SK-N-DZ (cell line): ENCODE results near the gene AUTS2.
A peak's percentile ranks its signal among the peaks of the same experiment; 100 is the strongest.
"Not testable (repeated sequence)": the region's sequence is repeated elsewhere in the genome, so short reads cannot be mapped to it uniquely, and the experiment has no call there.

Experiments used
- DNase-seq: peaks from one replicate; pipeline ENCODE4 v3.0.0-alpha.2; 2015; ENCODE audit warnings: low spot score

Gene AUTS2

DNA sequence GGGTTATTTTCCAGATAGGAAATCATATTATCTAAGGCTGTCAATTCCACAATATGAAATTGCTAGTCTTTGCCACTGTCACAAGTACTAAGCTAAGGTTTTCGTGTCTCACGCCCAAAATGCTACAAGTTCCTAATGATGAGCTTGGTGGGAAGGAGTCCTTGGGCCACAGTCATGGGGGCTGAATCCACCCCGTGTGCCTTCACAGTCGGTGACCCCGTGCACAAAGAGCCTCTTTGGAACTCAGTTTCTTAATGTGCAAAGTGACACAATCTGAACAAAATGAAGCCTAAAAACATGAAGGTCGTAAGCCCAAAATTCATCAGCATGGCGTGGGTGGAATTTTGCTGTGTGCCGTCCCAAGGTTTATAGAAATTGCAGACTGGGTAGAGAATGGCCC is 1196.7 kb downstream of the AUTS2 start:
- DNase-seq, result no peak

DNA sequence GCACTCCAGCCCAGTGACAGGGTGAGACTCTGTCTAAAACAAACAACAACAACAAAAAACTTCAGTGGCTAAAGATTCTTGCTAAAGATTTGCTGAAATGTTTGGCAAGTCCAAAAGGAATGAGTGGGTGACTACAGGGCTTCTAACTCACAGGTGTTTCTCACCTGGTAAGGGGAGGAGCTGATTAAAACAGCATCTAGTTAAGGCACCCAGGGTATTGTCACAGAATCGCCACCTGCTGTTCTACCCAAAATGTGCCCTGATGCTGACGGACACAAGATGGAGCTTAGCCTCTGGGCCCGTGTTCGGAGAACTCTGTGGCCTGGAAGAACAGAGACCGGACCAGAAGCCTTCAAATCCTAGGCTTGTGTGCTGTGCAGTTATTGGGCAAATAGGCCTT is 1197.7 kb downstream of the AUTS2 start:
- DNase-seq, result no peak

DNA sequence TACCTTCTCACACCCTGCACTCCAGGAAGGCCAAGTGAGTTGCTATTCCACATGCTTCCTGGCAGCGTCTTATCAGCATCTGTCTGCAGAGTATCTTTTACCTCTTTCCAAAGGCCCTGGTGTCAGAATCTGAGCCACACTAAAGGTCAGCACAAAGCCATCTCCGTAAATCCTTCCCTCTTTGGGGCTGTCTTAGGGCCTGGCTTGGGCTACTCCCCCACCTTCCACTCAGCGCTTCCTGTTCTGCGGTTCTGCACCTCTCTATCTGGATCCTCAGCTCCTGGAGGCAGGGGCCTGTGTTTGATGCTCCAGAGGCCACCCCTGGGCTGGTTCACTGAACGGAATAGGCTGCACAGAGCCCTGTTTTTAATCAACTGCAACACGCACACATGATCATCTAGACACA is 1198.8 kb downstream of the AUTS2 start:
- DNase-seq, result peak; percentile 64

DNA sequence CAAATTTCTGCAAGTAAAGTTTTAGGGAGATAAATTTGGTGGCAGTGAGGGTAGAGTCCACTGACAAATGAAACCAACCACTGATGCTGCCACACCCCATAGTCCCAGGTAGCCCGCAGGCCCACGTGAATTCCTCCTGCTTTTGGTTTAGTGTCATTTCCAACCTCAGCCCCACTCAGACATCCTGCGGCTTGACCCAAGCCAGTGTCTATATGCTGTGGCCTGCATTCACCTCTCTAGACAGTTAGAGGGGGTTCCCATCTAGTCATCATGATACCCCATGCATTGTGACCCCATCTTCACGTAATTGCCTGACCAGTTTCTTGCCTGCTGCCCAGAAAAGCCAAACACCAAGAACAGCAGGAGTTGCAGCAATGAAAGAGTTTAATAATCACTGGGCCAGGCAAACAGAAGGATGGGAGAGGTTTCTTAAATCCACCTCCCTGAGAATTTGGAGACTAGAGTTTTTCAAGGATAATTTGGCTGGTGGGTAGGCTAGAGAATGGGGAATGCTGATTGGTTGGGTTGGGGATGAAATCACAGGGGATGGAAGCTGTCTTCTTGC is 1201.6 kb downstream of the AUTS2 start:
- DNase-seq, result no peak

DNA sequence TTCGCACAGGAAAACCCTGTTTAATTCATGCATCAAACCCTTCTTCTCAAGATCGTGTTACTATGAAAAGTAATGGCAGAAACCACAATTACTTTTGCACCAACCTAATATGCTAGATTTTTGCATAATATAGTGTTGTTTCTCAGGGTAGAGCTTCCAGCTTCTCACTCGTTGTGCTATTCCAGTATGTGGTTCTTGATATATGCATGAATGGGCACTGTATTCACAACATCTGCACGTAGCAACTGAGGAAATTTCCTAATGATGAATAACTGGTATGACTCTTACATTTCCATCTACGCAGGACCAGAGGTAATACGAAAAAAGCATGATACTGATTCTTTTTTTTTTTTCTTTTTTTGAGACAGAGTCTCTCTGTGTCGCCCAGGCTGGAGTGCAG is 1207.1 kb downstream of the AUTS2 start:
- DNase-seq, result no peak

DNA sequence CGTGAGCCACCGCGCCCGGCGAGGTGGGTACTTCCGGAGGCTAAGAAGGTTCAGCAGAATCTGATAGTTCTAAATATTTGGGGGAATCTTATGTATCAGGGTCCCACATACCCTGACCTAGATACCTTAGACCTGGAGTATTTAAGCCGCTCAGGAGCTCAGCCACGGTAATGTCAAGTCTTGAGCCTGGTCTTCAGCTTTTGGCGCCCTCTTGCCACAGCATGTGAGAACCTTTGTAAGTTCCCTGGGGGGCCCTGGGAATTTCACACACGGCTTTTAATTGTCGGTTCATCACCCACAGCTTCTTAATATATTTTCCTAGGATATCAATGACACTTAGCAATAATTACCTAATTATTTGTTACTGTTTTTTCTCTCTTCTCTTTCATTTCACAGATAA is 1209.4 kb downstream of the AUTS2 start:
- DNase-seq, result no peak

DNA sequence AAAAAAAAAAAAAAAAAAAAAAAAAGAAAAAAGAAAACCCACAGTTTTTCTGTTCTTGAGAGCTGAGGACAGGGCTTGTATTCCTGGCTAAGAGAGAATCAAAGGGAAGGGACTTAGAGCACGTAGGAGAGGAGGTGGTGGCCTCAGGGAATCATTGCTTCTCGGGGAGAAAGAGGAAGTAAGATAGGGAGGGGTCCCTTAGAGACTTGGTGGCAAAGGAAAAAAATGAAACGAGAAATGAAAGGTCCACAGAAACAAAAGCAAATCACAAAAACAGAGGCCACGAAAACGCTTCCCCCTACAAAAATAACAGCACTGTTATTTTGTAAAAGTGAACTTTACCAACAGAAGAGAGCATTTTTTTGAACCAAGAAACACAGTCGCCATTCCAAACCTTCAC is 1210.6 kb downstream of the AUTS2 start:
- no peak for DNase-seq

DNA sequence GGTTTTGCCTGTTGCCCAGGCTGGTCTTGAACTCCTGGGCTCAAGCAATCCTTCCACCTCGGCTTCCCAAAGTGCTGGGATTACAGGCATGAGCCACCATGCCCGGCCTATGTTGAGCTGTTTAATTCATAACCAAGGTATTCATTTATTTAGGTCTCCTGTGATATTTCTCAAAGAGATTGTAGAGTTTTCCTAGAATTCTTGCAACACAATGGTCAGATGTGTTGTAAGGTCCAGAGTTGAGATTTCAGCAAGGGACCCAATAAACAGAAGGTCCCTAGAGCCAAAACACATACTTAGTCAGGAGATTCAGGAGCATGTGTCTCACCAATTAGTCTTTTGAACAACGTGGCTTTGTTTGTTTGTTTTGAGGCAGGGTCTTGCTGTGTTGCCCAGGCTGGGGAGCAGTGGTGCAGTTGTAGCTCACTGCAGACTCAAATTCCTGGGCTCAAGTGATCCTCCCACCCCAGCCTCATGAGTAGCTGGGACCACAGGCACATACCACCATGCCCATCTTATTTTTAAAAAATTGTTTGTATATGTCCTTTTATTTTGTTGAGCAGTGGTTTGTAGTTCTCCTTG is 1212.4 kb downstream of the AUTS2 start:
- DNase-seq, result no peak

DNA sequence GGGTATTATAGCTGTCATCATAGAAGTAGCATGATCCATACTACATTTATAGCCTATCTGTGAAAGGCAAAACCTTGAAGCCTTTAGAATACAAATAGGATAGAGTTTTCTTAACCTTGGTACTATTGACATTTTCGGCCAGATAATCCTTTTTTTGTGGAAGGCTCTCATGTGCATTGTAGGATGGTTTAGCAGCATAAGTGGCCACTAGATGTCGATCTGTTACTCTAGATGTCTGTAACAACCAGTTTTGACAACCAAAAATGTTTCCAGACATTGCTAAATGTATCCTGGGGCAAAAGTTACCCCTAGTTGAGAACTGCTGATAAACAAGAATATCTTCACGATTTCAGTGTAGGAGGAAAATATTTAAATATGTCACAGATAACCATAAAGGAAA is 1214.2 kb downstream of the AUTS2 start:
- no peak for DNase-seq

DNA sequence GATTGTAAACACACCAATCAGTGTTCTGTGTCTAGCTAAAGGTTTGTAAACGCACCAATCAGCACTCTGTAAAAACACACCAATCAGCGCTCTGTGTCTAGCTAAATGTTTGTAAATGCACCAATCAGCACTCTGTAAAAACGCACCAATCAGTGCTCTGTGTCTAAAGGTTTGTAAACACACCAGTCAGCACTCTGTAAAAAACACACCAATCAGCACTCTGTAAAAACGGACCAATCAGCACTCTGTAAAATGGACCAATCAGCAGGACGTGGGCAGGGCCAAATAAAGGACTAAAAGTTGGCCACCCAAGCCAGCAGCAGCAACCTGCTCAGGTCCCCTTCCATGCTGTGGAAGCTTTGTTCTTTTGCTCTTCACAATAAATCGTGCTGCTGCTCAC is 1224.2 kb downstream of the AUTS2 start:
- DNase-seq, result not testable (repeated sequence)

DNA sequence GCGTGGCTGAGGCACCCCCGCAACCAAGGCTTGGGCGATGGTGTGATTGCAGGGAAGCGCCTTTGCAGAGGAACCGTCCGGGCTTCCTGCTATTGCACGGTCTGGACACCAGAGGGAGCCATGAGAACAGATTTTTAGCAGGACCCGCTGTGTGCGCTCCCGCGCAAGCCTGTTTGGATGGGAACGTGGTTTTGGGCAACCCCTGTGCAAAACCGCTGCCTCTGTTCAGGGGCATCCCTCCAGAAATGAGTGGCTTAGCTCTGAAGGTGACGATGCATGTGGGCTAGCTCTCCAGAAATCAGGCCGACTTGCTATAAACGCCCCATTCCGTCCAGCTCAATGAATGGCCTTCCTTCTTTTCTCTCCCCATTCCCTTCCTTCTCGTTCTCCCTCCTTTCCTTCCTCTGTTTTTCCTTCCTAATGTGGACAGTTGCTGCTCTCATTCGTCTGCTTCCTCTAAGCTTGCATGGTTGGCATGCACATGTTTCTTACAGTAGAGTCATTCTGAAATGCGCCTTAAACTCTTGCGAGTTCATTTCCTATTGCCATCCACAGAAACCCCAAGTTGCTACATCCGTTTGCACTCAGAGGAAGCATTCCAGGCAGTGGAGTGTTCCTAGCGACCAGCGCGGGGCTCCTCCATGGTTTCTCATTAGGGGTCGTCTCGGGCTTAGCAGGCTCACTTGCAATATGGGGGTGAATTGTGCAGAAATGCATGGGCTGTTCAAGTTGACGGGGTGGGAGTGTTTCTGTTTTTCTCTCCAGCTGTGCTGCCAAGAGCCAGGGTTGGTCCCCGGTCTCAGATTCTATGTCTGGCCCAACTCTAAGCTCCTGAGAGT is 1231.2 kb downstream of the AUTS2 start:
- peak; percentile 64 for DNase-seq

DNA sequence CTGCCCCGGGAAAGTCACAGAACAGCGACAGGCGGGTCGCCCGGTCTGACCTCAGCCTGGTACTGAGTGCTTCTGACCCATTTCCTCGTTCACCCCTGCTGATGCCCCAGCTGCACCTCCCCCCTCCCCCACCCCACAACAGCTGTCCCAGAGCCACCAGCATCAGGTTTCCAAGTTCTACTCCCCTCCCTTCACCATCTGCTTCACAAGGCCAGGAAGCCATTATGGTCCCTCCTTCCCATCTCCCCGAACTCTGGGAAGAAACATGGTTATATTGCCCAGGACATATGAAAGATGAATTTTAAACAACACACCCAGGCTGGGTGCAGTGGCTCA is 1231.8 kb downstream of the AUTS2 start:
- no peak for DNase-seq

DNA sequence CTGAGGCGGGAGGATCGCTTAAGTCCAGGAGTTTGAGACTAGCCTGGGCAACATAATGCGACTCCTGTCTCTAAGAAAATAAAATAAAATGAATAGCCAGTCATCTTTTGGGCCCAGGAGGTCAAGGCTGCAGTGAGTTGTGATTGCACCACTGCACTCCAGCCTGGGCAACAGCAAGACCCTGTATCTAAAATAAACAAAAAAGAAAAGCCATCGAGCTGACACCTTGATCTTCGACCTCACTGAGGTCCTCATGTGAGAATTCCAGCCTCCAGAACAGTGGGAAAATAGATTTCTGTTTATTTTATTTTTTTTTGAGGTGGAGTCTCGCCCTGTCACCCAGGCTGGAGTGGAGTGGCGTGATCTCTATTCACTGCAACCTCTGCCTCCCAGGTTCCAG is 1232.2 kb downstream of the AUTS2 start:
- no peak for DNase-seq

DNA sequence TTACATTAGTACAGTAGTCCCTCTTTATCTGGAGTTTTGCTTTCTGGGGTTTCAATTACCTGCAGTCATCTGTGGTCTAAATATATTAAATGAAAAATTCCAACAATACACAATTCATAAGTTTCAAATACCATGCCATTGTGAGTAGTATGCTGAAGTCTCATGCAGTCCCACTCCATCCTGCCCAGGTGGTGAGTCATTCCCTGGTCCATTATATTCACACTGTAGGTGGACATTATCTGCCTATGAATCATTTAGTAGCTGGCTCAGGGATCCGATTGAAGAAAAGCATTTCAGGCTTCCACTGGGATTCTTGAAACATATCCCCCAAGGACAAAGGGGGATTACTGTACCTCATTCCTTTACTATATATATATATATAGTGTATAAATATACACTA is 1235.5 kb downstream of the AUTS2 start:
- no peak for DNase-seq

DNA sequence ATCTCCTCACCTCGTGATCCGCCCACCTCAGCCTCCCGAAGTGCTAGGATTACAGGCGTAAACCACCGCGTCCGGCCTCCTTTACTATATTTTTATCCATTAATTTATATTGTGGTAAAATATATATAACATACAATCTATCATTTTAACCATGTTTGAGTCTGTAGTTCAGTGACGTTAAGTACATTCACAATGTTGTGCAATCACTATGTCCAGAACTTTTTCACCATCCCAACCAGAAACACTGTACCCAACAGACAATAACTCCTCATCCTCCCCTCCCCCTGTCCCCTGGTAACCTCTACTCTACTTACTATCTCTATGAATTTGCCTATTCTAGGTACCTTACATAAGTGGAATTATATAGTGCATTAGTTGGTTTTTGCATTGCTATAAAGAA is 1236.1 kb downstream of the AUTS2 start:
- no peak for DNase-seq

DNA sequence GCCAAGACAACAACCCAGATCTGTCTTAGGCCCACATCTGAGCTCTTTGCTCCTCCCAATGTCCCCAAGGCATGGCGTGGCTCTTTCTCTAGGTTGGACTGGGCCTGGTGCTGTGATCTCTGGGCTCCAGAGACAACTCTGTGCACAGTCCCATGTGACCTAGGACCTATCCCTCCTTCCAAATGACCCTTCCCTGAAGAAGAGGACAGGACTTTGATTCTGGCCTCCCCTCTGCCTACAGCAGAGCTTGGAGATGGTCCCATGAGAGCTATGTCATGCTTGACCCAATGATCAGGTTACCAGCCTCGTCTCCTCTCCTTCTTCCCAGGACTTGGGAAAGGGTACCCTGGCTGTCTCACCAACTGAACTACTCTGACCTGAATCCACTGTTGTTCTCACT is 1237.4 kb downstream of the AUTS2 start:
- DNase-seq, result no peak

DNA sequence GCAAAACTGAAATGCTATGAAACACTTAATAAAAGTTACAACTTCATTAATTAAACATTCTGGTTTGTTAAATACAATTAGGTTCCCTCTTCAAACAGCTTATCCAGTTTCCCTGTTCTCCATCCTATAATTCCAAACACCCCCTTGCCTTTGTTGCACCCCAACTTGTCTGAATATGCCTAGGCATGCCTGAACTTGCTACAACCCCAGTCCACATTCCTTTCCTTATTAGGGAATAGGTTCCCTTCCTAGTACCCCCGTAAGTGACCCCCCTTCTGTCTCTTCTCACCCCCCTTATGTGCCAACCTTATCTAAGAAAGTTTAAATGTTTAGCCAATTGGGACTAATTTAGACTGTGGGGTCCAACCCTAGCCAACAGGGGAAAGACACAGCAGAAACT is 1238.0 kb downstream of the AUTS2 start:
- DNase-seq, result no peak

DNA sequence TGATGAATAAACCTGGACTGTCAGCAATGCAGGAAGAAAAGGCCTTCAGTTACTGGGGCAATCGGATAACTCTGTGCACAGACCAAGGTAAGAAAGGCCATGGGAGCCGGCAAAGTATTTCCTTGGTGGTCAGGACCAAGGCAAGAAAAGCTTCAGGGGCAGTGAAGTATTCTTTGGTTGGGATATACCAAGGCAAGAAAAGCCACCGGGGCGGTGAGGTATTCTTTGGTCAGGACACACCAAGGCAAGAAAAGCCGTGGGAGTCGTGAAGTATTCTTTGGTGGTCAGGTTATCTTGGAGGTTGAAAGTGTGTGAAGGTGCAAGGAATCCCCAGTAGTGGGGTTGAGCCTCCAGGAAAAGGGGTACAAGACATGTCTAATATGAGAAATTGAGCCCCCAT is 1238.7 kb downstream of the AUTS2 start:
- no peak for DNase-seq

DNA sequence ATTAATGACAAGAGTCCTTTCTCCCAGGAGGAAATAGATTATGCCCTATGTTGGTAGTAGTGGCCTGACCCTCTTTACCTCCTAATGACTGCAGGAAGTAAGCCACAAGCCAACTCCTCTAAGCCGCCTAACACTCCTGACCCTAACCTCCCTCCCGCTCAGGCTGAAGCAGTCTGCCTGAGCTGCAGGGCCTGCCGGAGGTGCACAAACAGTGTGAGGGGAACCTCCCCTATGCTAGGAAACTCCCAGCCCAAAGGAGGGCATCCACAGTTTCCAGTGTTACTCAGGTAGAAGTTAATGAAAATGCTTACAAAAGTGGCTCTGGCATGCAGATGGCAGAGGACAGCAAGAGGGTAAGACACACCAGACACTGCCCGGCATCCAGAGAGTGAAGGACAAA is 1239.3 kb downstream of the AUTS2 start:
- no peak for DNase-seq

DNA sequence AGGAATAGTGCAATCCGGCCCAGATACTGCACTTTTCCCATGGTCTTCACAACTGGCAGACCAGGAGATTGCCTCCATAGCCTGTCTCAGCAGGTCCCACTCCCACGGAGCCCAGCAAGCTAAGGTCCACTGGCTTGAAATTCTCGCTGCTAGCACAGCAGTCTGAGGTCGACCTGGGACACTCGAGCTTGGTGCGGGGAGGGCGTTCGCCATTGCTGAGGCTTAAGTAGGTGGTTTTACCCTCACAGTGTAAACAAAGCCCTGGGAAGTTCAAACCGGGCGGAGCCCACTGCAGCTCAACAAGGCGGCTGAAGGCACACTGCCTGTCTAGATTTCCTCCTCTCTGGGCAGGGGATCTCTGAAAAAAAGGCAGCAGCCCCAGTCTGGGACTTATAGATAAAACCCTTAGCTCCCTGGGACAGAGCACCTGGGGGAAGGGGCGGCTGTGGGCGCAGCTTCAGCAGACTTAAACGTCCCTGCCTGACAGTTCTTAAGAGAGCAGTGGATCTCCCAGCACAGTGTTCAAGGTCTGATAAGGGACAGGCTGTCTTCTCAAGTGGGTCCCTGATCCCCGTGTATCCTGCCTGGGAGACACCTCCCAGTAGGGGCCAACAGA is 1240.1 kb downstream of the AUTS2 start:
- DNase-seq, result no peak
